Erythroblast (primary cell): ENCODE data around the gene DNAI7.

Experiments used
- GATA1 ChIP-seq: IDR thresholded peaks from 2 replicates; pipeline ENCODE4 v1.6.1; 2011; ENCODE audit warnings: low read depth, mild to moderate bottlenecking, control low read depth, low read length, moderate library complexity
- POLR2A ChIP-seq: IDR thresholded peaks from 2 replicates; pipeline ENCODE4 v1.6.1; 2011; ENCODE audit warnings: mild to moderate bottlenecking, low read length

GRCh38 chr12:25194722-25195055 lies 271 bp downstream of the DNAI7 start:
- TF ChIP-seq POLR2A (no peak), GATA1 (no peak)
